GM18499 (cell line): ENCODE results near the gene TAF6.

Experiments used
- ATAC-seq: cut with Tn5 transposase; IDR thresholded peaks from one replicate; pipeline ENCODE4 v1.9.1; 2021; ENCODE audit warnings: moderate number of reproducible peaks; ENCODE audit not compliant: insufficient read depth, unreplicated experiment

The TAF6 gene

GRCh38 chr7:100119072-100119969 is at the start of gene TAF6, which contains the start of gene CNPY4:
TAF6 (minus strand) TSS chr7:100119358; CDS start chr7:100114209, 5,149 bp downstream.
CNPY4 (plus strand) TSS chr7:100119634; CDS start chr7:100119745, 111 bp downstream.
- ATAC-seq: peak; percentile 72

DNA sequence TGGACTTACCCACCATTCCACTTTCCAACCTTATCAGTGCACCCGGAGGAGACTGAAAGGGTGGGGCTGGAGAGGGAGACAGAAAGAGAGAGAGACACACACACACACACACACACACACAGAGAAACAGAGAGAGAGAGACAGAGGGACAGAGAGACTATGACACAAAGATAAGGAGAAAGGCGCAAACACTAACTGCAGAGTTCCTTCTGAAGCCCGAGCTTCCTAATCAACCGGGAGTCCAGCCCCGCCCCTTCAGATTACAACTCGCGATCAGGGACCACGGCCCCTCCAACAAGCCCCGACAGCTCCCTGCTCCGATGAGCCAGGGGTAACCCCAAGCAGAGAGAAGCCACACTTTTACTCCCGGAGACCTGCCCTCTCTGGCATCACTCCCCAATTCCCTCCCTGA is 48.8 kb upstream of the TAF6 start:
- ATAC-seq: no peak

DNA sequence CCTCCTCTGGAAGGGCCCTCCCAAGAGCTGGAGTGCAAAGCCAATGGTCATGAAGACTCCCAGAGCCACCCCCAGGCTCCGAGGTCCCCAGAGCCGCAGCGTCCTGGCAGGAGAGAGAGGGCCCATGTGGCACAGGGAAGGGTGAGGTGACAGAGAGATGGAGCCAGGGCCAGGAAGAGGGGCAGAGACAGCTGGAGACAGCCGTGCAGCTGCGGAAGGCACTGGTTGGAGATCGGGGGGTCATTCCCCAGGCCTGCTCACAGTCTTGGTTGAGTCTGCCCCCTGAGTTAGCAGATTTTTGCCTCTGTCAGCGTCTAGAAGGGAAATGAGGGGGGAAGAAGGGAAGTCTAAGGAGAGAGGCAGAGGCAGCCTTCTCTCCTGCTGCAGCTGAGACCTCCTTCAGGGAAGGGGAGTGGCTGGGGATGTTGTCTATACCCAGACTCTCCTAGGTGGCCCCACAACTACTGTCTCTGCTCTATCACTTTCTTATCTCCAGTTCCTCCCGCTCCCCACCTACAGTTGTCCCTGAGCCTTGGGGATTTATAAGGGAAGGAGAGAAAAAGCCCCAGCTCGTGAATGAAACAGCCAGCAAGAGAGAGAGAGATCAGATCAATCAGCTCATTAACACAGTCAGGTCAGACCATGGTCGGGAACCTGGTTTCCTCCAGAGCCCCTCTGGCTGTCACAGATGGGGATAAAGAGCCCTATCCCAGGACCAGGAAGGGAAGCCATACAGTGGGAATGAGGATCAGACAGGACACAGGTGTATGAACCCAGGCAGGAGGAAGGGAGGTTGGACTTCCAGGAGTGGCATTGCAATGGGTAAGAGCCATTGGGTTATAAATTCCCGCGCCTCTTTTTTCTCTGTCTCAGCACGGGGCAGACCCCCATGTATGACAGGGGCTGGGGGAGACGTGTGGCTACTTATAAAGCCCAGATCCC is 48.1 kb upstream of the TAF6 start:
- no peak for ATAC-seq

DNA sequence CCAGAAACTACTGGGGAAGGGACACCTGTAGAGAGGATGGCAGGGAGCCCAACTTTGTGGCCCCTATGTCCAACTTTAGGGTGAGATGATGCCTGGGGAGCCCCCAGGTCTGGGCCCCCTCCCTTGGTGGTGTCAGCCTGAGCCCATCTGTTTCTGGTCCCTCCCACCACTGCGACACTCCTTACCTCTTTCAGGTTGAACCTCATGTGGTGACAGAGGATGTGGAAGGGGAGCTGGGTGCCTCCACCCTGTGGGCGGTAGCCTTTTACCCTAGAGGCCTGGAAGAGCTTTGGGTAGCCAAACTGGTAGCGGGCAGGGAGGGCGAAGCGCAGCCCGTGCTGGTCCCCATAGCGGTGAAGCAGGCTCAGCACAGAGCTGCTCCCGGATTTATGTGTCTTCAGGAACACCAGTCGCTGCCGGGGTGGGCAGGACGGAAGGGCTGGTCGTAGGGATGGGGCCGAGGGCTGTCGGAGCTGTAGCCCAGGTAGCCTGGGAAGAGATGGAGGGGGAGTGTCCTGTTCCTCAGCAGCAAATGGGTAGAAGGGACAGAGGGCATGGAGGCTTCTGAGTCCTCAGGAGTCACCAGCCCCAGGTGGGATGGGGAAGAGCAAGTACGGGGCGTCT is 47.3 kb upstream of the TAF6 start:
- no peak for ATAC-seq

DNA sequence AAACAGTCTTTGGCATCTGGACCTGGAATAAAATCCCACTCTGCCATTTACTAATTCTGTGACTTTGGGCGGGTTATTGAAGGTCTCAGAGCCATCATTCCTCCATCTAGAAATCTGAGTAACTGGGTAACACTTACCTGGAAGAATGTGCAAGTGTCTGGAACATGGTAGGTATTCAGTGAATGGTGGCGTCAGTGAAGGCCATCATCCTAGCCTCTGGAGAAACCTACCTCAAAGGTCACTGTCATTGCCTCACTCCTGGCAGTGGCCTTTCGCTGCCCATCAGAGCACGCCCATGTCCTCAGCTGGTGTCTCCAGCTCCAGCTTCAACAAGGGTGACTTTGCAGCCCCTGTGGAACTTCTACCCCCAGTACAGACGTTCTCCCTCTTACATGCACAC is 44.7 kb upstream of the TAF6 start:
- no peak for ATAC-seq

DNA sequence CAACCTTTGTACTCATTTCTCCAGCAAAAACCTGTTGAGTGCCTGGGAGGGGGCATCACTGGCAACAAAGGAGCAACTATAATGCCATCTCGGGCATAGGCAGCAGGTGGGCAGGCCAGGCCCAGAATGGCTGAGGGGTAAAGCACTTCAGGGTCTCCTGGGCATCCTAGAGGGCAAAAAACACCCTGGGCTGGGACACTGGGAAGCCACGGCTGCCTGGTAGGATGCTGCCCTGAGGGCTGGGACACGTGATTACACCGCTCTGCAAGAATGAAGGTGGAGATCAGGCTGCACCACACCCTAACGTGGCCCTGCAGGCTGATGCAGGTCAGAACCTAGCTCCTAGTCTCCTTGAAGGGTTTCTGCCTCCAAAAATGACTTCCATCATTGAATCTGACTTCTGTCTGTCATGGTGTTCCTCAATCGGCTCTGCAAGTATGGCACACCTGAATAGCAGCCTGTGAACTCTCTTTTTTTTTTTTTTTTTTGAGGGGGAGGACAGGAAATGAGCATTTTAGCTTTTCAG is 43.9 kb upstream of the TAF6 start:
- ATAC-seq: no peak

DNA sequence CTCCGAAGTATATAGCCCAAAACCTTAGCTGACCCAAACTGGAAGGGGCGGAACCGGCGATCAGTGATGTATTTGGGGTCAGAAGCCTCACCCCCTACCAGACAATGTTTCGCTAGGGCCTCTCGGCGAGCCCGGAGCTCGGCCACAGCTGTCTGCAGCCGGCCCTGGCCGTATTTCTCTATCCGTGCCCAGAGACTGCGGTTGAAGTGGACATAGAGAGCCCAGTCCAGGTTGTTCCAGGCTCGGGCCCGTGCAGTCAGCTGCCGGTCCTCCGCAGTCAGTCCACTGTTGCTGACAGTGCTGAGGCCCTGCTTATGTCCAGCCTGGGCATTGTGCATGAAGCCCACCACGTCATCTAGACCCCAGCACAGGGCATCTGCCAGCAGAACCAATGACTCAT is 40.9 kb upstream of the TAF6 start:
- no peak for ATAC-seq

- ATAC-seq: no peak
These were observed 40.0 kb upstream of the TAF6 start for GRCh38 chr7:100159099-100159623.

DNA sequence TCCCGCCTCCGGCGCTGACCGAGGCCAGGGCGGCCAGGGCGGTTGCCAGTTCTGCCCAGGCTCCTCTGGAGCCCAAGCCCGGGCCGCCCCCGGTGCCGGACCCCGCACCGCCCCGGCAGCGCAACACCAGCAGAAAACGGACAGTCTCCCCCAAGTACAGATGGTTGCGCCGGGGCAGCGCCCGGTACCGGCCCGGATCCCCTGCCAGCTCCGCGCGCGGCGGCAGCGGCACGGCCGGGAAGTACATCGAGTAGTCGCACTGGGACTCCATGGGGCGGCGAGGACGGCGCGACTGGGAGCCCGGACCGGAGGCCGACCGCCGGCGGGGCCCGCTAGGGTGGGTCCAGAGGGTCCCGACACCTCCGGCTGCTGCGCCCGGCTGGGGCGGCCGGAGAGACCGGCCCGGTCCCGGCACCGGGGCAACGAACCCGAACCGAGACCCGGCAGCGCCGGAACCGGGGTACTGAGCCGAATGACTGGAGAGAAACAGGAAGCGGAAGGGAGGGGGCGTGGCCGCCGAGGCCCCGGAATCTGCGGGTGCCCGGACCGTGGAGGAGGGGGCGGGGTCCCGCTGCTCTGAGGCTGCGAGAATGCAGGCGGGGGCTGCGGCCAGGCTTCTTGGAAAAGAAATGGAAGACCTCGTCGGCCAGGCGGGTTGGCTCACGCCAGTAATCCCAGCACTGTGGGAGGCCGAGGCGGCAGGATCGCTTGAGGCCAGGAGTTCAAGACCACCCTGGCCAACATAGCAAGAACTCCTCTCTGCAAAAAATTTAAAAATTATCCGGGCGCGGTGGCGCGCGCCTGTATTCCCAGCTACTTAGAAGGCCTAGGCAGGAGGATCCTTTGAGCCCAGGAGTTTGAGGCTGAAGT is 39.3 kb upstream of the TAF6 start, which contains the start of gene TRAPPC14:
TSS of gene TRAPPC14 (minus strand) at position 495 of the 870 bp plus-strand sequence. CDS start at position 271, 224 bp downstream.
- ATAC-seq: no peak

DNA sequence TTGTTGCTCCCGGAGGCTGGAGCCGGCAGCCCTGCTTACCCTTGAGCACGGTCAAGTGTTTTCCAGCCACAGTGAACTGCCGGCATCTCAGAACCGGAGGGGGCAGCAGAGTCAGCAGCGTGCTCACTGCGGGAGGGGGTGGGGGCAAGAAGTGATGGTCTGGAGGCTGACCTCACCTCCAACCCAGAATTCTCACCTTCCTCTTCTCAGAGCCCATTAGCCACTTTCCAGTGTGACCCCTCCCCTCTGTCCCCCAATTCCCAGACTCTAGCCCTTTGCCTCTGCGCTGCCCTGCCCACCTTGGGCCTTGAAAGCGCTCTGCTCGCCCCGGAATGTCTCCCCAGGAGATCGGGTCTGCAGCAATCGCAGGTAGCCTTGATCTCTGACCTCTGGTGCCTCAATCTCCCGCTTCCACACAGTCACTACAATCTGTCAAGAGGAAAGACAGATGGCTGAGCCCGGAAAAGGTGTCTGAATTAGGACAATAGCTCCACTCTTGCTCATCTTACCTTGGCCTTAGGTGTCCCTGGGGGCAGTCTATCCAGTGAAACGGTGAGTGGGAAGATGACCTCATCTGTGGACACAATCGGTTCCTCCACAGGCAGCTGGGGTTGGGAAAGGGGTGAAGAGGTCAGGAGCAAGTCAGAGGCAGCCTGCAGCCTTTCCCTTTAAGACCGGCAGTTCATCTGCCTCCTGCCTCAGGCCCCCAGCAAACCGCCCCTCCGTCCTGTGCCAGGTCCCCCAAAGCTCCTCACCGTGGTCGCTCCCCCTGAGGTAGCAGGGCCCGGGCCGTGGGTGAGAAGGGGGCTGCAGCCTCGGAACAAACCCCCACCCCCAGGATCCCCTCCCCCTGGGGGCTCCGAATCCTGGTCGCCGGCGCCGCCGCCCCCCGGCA is 38.4 kb upstream of the TAF6 start:
- ATAC-seq: no peak

GRCh38 chr7:100157069-100157333 is 37.8 kb upstream of the TAF6 start:
- no peak for ATAC-seq

- no peak for ATAC-seq
These were observed 37.3 kb upstream of the TAF6 start for GRCh38 chr7:100156331-100157068.

DNA sequence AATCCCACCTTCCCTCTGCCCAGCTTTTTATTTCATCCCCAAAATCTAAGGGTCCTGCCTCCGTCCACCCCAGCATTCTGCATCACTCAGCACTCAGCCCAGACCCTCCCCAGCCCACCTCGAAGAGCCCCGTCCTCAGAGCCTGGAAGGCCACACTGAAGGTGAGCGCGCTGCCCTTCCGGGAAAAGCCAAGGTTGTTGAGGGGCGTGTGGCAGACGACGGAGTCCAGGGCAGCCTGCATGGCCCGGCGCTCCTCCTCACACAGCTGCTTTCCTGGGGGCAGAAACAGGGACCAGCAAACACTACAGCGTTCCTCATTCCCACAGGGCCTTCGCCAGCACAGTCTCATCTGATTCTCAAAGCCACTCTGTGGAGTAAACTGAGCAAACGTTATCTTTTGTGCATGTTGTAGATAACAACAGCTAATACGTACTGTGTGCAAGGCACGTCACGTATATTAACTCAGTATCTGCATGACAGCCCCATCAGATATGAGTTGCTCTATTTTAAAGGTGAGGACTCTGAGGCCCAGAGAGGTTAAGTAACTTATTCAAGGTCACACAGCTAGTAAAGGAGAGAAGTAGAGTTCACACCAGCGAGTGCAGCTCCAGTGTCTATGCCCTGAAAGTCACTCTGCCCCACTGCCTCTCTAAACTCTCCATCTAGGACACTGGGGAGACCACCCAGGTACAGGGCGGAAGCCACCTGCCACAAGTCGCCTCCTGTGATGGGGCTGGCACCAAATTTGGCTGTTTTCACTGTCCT is 36.6 kb upstream of the TAF6 start:
- no peak for ATAC-seq

GRCh38 chr7:100154651-100155491 is 35.7 kb upstream of the TAF6 start:
- ATAC-seq: no peak

DNA sequence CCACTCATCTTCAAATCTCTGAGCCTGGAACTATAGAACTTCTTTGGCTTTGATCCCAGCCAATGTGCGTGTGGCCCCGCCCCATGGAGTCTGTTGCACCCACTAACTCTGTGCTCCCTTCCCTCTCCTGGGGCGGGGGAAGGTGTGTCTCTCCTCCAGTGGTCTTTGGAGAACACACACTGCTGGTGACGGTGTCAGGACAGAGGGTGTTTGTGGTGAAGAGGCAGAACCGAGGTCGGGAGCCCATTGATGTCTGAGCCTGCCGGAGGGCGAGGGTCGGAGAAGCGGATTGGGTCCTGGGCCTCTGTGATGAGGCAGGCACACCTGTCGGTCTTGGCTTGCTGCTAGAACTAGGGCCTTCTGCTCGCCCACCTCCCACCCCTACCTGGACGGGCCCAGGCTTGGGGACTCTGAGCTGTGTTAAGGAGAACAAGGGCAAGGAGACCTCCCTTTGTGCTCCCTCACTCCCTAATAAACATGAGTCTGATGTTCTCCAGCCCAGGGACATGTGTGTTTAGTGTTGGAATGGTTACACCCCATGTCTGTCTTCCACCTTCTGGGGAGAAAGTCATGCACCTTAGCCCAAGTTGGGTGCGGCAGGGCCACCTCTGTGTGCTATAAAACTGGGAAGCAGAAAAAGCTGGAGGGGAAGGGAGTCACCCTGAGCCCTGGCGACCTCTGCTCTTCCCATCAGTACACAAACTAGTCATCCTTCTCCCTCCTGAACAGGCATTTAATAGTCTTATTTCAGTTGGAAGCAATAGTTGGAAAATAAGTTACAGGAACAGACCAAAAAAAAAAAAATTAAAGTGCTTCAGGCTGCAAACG is 34.8 kb upstream of the TAF6 start:
- ATAC-seq: no peak
